ENCODE results near the gene ARL15.
A peak's percentile ranks its signal among the peaks of the same experiment; 100 is the strongest.
"Not testable (repeated sequence)": the region's sequence is repeated elsewhere in the genome, so short reads cannot be mapped to it uniquely, and the experiment has no call there.

The ARL15 gene

DNA sequence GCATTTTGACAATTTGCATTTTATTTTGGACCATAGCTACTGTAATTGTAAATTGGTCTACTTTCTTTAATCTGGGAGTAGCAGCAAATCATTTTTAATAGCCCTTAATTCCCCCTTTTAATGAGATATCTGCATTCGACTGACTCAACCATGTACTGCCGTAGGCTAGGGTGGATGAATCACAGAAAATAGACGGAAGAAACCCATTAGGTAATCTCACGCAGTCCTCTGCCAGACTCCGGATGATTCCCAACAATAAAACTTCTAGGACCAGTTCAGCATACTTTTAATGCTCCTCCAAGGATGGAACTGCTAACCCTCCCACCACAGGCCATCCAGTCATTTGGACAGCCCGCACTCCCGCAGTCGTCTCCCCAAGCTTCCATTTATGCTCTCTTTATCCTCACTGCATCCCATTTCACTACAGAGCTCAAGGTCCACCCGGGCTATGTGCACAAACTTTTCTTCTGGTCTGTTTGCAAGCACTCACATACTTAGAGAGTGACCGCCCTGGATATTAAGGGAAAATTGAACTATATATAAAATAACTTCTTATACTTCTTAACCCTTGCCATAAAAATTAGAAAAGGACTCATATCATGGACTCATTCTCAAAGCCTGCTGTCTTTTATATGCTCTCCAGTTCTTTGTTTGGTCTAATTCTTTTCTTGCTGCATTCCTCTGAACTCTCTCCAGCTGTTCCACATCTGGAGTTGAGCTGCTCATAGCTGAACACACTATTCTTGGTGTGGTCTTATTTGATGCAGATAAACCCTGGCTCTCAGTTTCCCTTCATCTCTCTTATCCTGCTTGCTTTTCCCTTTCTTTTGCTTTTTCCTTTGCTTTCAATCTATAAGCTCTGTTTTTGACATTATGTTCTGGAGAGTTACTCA, 326.6 kb downstream of the ARL15 start:
- peak; percentile 84 for DNase-seq (ENCODE audit: low spot score)

DNA sequence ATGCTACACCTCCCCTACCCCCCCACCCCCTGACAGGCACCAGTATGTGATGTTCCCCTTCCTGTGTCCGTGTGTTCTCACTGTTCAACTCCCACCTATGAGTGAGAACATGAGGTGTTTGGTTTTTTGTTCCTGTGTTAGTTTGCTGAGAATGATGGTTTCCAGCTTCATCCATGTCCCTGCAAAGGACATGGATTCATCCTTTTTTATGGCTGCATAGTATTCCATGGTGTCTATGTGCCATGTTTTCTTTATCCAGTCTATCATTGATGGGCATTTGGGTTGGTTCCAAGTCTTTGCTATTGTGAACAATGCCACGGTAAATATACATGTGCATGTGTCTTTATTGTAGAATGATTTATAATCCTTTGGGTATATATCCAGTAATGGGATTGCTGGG, 328.1 kb downstream of the ARL15 start:
- not testable (repeated sequence) for DNase-seq (ENCODE audit: low spot score)

DNA sequence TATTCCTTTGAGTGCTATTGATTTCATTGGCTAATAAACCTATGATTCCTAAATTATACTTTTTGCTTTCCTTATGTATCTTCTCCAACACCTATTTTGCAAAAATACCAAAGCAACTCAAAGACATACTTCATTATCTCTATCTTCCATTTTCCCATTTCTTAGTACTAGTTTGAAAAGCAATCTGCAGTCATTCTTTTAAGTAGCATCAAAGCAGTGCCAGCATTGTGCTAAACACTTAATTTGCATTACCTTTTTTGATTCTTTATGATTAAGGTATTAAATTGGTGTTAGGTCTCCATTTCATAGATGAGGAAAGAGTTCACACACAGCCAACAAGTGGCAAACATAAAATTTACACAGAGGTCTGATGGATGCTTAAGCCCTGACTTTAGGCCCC, 330.3 kb downstream of the ARL15 start:
- DNase-seq (ENCODE audit: low spot score), result no peak

DNA sequence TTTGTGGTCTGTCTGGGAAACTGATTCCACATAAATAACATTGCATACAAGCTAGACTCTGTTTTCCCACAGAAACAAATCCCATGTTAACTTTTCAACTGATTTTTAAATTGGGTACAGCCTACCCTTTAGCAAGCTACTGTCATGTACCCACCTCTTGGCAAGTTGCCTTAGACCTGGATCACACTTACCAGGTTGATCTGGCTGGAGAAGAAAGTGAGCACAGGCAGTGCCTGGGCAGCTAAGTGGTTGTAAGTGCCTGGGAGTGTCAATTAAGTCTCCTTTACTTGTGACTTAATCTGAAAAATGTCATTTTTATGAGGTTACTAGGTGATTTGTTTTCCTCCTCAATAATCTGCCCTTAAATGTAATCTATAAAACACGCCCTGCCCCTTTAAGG, 336.4 kb downstream of the ARL15 start:
- DNase-seq (ENCODE audit: low spot score), result no peak

DNA sequence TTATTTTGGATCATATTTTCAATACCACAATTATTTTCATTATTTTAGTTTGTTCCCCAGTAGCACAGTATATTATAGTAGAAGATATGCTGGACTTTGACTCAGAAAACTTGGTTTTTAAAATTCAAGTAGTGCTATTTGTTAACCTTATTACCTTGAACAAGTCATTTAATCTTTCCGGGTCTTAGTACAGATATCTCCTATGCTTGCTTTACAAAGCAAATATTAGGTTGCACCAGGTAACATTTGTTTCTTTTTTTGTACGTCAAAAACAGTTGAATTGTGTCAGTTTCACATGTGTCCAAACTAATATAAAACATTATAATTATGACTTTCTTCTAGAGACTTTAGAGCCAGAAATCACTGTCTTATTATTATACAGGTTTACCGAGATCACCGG, 338.1 kb downstream of the ARL15 start:
- no peak for DNase-seq (ENCODE audit: low spot score)

DNA sequence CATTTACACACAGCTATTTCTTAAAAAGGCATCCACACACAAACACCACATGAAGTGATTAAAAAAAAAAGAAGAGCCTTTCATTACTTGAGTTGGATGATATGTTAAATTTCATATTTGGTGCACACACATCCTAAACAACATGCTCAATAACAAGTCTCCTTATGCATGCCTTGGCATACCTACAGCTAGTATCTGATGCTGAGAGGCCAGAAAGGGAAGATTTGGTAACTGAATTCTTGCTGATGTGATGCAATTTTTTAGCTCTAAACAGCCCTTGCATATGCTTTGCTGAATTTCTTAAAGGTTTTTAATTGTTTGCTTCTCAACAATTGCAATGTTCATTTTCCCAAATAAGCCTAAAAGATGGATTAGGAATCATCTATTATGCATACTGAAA, 338.8 kb downstream of the ARL15 start:
- no peak for DNase-seq (ENCODE audit: low spot score)

DNA sequence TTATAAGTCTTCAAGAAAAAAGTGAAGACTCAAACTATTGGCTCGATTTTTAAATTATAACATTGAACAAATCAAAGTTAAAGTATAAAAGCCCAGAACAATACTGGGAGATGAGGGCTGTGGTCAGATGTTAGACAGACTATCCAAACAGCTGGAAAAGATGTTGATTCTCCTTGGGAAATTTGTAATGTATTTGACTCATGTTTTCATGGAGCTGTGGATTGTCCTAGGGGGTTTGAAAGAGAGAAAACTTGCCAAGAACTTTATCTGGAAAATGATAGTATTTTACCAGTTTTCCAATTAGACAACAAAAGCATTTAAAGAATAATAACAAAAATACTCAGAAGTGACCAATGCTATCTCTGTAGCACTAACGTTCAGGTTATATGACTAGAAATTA, 339.2 kb downstream of the ARL15 start:
- DNase-seq (ENCODE audit: low spot score), result no peak

DNA sequence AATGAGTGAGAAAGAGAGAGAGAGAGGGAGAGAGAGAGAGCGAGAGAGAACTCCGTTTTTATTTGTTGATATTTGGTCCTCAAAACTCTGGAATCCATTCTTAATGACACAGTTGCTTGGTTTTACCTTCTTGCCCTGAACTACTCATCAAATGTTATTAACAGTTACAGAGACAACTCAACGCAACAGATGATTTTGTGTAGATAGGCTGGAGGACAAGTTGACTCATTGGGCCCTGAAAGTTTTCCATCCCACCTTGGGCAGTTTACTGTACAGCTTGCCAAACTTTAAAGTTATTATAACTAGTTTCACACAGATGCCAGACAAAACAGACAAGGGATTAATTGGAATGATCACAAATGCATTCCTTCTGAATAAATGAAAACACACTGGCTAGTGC, 339.9 kb downstream of the ARL15 start:
- DNase-seq (ENCODE audit: low spot score), result no peak

DNA sequence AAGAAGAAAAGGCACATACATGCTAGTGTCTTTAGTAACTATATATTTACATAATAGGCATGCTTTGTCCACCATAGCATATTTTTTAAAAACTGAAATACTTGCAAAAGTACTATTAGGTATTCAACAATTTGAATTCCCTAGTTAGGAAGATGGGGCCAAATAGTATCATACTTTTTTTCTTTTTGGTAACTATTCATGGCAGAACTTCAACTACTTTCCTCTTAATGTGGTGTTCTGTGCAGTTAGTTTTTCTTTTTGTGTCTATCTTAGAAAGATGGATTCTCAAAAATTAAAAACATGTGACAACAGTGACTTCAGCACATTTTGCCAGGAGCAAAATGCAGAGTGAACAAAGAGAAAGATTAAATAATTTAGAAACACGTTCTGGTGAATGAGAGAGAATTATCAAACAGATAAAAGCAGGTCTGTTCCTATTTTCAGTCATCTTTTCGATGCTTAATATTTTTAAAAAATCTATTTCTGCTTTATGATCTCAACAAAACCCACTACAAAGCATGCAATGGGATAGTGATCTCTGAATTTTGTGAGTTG, 341.1 kb downstream of the ARL15 start:
- DNase-seq (ENCODE audit: low spot score), result no peak

DNA sequence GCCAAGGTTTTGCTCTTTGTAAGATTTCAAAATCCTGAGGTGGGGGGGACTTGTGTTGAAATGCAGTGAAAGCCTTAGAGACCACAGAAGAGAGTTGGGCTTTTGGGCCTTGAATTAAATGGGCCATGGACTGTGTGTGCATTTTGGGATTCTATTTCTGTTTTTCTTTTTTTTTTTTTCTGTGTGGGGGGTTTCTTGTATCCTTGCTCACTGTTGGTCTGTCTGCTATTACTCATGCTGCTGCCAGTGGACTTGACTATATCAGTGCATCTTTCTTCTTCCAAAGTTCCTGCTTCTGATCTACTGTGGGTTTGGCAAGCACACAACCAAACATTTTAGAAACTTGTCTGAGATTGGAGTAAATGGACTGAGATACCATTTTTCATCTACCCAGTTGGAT, 344.9 kb downstream of the ARL15 start:
- no peak for DNase-seq (ENCODE audit: low spot score)

DNA sequence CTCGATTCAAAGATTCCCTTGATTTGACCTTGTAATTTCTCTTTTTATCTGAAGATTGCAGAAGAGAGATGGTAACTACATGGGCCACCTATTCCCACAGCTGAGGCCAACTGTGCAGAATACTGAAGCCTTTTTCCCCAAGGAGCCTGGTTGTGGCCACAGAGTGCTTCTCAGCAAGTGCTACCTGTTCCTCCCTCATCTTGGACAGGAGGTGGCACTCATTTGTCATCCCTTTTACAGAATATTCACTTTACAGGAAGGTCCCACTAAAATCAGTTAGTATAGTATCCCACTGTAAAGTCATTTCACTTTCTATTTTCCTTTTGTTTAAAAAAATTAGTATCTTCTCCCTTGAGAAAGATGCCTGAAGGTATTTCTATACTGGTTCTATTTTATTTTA, 346.4 kb downstream of the ARL15 start:
- no peak for DNase-seq (ENCODE audit: low spot score)

DNA sequence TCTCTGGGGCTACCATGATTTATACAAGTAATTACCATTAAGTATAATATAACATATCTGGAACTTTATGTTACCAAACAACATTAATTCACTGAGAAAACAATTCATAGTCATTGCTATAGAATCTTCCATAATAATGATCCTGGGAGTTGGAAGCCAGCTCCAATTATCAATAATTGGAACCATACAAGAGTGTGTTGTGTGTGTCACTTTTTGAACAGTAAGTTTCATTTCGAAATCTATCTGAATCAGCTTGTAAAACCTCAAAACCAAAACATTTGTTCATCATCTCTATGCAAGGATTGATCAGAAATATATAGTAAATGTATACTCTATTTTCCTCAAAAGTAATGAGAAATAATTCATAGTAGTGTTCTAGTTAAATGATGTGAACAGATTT, 348.1 kb downstream of the ARL15 start:
- no peak for DNase-seq (ENCODE audit: low spot score)

DNA sequence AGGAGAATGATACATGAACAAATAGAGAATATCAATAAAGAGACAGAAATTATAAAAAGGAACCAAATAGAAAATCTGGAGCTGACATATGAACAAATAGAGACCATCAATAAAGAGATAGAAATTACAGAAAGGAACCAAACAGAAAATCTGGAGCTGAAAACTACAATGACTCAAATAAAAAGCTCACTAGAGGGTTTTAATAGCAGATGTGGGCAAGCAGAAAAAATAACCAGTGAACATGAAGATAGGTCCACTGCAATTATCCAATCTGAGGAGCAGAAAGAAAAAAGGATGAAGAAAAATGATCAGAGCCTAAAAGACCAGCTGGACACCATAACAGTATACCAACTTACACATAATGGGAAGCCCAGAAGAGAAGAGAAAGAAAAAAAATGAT, 353.7 kb downstream of the ARL15 start:
- no peak for DNase-seq (ENCODE audit: low spot score)

DNA sequence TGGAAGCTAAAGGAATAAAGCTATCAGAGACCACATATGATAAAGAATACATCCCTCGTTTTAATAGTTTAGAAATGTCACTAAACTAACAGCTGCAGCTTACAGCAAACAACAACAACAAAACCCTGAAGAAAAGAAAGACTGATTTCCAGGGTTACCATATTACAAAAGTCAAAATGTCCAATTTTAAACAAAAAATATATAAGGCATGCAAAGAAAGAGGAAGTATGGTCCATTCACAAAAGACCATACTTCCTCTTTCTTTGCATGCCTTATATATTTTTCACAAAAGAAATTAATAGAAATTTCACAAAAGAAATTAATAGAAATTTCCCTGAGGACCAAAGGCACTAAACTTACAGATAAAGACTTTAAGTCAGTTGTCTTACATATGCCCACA, 354.2 kb downstream of the ARL15 start:
- DNase-seq (ENCODE audit: low spot score), result no peak

DNA sequence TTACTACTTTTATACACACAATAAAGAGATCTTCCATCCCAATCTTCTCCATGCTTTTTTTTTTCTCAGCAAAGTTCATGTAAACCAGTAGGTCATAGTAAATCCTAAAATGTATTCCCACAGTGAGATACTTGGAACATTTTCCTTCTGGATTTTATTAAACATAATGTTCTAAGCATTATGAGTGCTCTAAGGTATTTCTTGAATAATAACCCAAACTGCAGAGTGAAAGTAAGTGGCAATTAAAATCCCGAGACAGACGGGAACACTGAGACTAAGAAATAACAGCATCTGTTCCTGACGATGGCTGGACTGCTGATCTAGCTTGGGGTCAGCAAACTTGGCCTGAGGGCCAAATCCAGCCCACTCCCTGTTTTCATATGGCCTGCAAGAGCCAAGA, 359.8 kb downstream of the ARL15 start:
- DNase-seq (ENCODE audit: low spot score), result no peak

DNA sequence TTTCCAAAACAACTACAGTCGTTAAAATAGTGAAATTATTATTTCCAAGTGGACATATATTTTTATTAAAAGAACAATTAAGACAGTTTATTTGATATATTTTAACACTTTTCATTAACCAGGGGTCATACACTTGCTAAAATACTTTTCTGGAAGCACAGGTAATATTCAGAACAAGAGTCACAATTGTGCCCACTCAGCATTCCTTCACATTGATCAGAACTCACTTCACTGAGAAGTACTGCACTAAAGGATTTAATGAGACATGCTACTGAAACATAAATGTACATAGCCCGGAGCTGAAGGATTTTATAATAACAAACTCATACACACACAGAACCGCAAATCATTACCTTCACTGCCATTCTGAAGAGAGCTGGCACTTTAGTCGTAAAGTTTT, 361.8 kb downstream of the ARL15 start:
- no peak for DNase-seq (ENCODE audit: low spot score)

DNA sequence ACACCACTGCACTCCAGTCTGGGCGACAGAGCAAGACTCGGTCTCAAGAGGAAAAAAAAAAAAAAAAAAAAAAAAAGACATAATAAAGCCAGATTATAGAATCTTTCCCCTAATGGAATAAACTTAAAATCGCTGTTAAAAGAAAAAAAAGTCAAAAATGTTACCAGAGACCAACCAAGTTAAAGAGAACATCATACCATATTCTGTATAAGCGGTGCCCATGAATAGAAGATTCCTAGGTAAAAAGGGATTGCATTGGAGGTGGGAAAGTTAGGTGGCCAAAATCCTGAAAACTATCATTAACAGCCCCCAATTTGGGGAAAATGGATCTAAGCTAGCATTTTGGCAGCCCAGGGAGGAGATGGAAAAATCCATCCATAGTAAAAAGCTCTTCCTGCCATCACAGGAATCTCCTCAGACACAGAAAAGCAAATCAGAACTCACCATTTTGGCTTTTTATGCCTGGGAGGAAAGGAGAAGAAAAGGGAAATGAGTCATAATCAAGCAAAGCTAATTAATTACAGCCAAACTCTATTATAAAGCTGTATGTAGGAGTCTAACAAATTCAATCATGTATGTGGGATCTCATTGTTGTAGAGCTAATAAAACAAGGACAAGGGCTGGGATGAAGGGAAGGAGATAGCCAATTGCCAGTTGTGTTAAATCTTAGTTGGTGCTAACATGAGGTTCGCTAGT, 363.8 kb downstream of the ARL15 start:
- DNase-seq (ENCODE audit: low spot score), result no peak

DNA sequence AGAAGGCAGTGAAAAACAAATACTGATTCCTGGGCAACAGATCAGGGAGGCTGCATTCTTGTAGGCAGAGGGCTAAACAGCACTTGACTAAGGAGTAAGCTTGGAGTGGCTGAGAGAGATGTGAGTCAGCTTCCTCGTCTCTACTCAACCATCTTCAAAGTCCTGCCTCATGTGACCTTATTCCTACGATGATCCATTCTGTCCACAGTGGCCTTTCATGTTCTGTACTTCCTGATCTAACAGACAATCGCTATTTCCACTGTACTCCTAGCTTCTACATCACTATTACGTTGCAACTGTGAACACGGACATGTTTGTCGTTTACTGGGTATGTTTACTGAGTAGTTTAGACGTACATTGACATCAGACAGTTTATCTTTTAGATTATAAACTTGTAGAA, 365.4 kb downstream of the ARL15 start:
- no peak for DNase-seq (ENCODE audit: low spot score)

DNA sequence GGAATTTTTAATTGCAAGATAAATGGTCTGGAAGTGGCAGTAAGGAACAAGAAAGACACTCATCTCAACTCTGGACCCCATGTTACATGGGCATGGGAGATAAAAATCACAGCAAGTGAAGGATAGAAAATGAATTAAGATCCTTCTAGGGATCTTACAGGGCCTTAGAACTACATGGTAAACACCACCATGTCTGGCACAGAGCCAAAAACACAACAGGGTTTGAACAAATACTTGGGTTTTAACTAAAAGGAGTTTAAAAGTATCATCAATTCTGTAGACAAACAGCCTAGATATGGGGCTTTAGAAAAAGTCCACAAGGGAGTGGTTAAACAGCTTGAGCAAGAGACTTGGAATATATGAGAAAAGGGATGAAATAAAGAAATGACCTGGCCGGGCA, 366.4 kb downstream of the ARL15 start:
- DNase-seq (ENCODE audit: low spot score), result no peak

DNA sequence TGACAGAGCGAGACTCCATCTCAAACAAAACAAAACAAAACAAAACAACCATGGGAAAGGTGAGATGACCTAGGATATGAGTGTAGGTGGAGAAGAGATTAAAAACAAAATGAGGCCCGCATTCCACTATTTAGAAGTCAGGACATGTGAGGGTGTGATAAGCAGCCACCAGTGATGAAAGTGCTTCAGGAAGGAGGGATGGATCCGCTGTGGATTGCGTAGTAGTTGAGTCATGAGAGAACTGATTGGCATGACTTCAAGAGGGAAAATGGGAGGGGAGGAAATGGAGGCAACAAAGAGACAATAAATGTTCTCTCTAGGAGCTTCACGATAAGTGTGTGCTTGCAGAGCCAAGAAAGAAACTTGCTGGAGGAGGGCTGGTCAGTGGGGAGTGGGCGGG, 367.6 kb downstream of the ARL15 start:
- no peak for DNase-seq (ENCODE audit: low spot score)

DNA sequence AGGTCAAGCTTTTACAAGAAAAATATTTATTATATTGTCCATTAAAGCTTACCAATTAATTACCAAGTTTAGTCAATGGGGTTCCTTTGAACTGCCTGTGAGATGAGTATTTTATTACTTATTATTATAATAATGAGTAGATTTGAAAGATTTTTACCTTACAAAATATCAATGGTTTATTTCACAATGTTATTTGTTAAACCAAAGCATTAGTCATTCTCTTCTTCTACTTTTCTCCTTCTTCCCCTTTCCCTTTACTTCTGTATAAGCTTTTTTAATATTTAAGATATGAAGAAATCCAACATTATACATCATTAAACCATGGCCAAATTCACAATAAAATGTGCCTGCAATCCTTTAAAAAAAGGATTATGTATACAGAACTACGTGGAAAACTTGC, 369.5 kb downstream of the ARL15 start:
- no peak for DNase-seq (ENCODE audit: low spot score)

DNA sequence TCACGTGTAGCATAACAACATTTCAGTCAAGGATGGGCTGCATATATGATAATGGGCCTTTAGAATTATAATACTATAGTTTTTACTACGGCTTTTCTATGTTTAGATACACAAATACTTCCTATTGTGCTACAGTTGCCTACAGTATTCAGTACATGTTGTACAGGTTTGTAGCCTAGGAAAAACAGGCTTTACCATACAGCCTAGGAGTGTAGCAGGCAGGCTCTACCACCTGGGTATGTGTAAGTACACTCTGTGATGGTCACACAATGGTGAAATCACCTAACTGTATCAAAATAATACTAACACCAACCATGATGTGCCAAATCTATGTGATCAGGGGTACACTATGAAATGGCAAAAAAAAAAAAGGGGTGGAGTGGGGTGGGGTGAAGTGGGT, 372.9 kb downstream of the ARL15 start:
- DNase-seq (ENCODE audit: low spot score), result no peak

Data from AG08395 (cell line).